ENCODE data around the gene CTNNBL1. TPM values are rescaled to one million over a fixed set of nuclear protein-coding genes. Genes with fewer than 3 reads are reported as not detected.

Gene CTNNBL1
- total and polyA plus RNA-seq, 2 experiments from 2014 or later = 25.3 to 53.7 TPM

- no peak overlapping the region for H3K27ac ChIP-seq
- H3K36me3 ChIP-seq (ENCODE audit: low read depth) = no peaks in the 10 kb centered on the region
- in situ Hi-C loops (cut with MboI) = no loop called here
- TF ChIP-seq EZH2phosphoT487 (IDR thresholded peaks at IDR 0.05; ENCODE audit: insufficient read depth, low read depth) (no peak), EZH2 (IDR thresholded peaks at IDR 0.05; ENCODE audit: insufficient read depth, poor library complexity, severe bottlenecking) (no peak)
- H3K9ac ChIP-seq = no peak overlapping the region
- no peaks in the 10 kb centered on the region for H3K27me3 ChIP-seq (replicated peaks; ENCODE audit: insufficient read depth)
- H3F3A ChIP-seq (ENCODE audit: insufficient read depth) = no peaks in the 10 kb centered on the region
- no peaks in the 10 kb centered on the region for H3K79me2 ChIP-seq (ENCODE audit: insufficient read depth)
- H3K4me2 ChIP-seq (ENCODE audit: unreplicated experiment) = no peak overlapping the region
- H3K4me1 ChIP-seq (ENCODE audit: insufficient read depth) = no peaks in the 10 kb centered on the region
- H4K20me1 ChIP-seq (ENCODE audit: insufficient read depth) = no peaks in the 10 kb centered on the region
- H2AFZ ChIP-seq = no peak overlapping the region
- DNase-seq = no peak
- no peak overlapping the region for H3K4me3 ChIP-seq
- no peaks in the 10 kb centered on the region for H3K9me3 ChIP-seq (ENCODE audit: low read depth)
- WGBS, 2 experiments (ENCODE audit: low coverage in 1 of 2, low lambda C conversion rate in 2 of 2, missing lambda C conversion rate in 2 of 2) = 88 to 91% methylated on average over 5 of the region's 5 CpGs
- H3K9me2 ChIP-seq (ENCODE audit: insufficient read depth) = no peaks in the 10 kb centered on the region
Measured at GRCh38 chr20:37848706-37849105, 154.9 kb downstream of the CTNNBL1 start.

DNA sequence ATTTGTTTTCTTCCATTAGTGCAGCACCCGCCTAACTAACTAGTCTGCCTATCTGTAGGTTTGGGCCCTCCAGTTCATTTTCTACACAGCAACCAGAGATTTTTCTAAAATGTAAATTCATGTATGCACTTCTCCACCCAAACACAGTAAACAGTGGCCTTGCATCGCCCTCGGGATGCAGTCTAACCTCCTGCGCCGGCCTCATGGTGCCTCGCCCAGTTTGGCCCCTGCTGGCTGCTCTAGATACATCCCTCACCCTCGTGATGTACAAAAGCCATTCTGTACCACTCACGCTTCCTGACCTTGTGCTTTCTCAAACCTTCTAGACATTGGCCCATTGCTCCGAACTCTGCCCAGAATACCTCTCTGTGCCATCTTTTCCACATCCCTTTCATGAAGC, 155.3 kb downstream of the CTNNBL1 start:
- H3K27ac ChIP-seq = no peak overlapping the region

DNA sequence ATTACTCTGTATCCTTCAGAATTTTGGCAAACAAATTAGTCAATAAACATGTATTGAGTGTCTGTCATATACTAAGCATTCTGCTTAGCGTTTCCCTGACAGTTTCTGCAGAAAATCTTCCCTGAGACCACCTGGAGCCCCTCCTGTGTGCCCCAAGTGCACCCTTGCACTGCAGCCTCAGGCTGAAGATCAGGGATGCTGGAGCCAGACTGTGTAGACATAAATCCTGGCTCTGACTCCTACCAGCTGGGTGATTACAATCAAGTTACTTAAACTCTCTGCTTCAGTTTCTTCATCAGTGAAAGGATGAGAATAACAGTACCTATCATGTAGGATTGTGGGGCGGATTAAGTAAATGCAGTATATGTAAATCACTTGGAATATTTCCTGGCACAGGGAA, 155.7 kb downstream of the CTNNBL1 start:
- Histone ChIP-seq H3K9me3 (ENCODE audit: low read depth) (no peaks in the 10 kb centered on the region), H3K27ac (no peak overlapping the region), H3F3A (ENCODE audit: insufficient read depth) (no peaks in the 10 kb centered on the region), H3K27me3 (replicated peaks; ENCODE audit: insufficient read depth) (no peaks in the 10 kb centered on the region), H3K4me1 (ENCODE audit: insufficient read depth) (no peaks in the 10 kb centered on the region), H3K4me3 (no peak overlapping the region), H4K20me1 (ENCODE audit: insufficient read depth) (no peaks in the 10 kb centered on the region), H3K4me2 (ENCODE audit: unreplicated experiment) (no peak overlapping the region), H3K9me2 (ENCODE audit: insufficient read depth) (no peaks in the 10 kb centered on the region), H3K79me2 (ENCODE audit: insufficient read depth) (no peaks in the 10 kb centered on the region), H3K9ac (no peak overlapping the region), H2AFZ (no peak overlapping the region), H3K36me3 (ENCODE audit: low read depth) (no peaks in the 10 kb centered on the region)
- in situ Hi-C loops (cut with MboI) = no loop called here
- DNase-seq = no peak
- 74 to 75% methylated on average over 2 of the region's 2 CpGs for WGBS, 2 experiments (ENCODE audit: low coverage in 1 of 2, low lambda C conversion rate in 2 of 2, missing lambda C conversion rate in 2 of 2)
- TF ChIP-seq EZH2phosphoT487 (IDR thresholded peaks at IDR 0.05; ENCODE audit: insufficient read depth, low read depth) (no peak), EZH2 (IDR thresholded peaks at IDR 0.05; ENCODE audit: insufficient read depth, poor library complexity, severe bottlenecking) (no peak)

More for the DNA sequence above, 155.3 kb downstream of the CTNNBL1 start:
- in situ Hi-C loops (cut with MboI) = no loop called here
- TF ChIP-seq EZH2phosphoT487 (IDR thresholded peaks at IDR 0.05; ENCODE audit: insufficient read depth, low read depth) = no peak
- no peak for TF ChIP-seq EZH2 (IDR thresholded peaks at IDR 0.05; ENCODE audit: insufficient read depth, poor library complexity, severe bottlenecking)
- no peak overlapping the region for H3K9ac ChIP-seq
- no peaks in the 10 kb centered on the region for H3K27me3 ChIP-seq (replicated peaks; ENCODE audit: insufficient read depth)
- WGBS, 2 experiments (ENCODE audit: low coverage in 1 of 2, low lambda C conversion rate in 2 of 2, missing lambda C conversion rate in 2 of 2) = 95 to 97% methylated on average over 9 of the region's 9 CpGs
- no peaks in the 10 kb centered on the region for H3K36me3 ChIP-seq (ENCODE audit: low read depth)
- H2AFZ ChIP-seq = no peak overlapping the region
- no peaks in the 10 kb centered on the region for H3F3A ChIP-seq (ENCODE audit: insufficient read depth)
- no peaks in the 10 kb centered on the region for H3K4me1 ChIP-seq (ENCODE audit: insufficient read depth)
- no peaks in the 10 kb centered on the region for H3K79me2 ChIP-seq (ENCODE audit: insufficient read depth)
- DNase-seq = no peak
- H3K4me3 ChIP-seq = no peak overlapping the region
- H3K4me2 ChIP-seq (ENCODE audit: unreplicated experiment) = no peak overlapping the region
- H4K20me1 ChIP-seq (ENCODE audit: insufficient read depth) = no peaks in the 10 kb centered on the region
- no peaks in the 10 kb centered on the region for H3K9me3 ChIP-seq (ENCODE audit: low read depth)
- no peaks in the 10 kb centered on the region for H3K9me2 ChIP-seq (ENCODE audit: insufficient read depth)

GRCh38 chr20:37850036-37850592, 156.3 kb downstream of the CTNNBL1 start:
- no peak overlapping the region for H3K9ac ChIP-seq
- no peaks in the 10 kb centered on the region for H3K4me1 ChIP-seq (ENCODE audit: insufficient read depth)
- H2AFZ ChIP-seq = no peak overlapping the region
- H3K4me2 ChIP-seq (ENCODE audit: unreplicated experiment) = no peak overlapping the region
- no peaks in the 10 kb centered on the region for H3K79me2 ChIP-seq (ENCODE audit: insufficient read depth)
- no peak for DNase-seq
- H4K20me1 ChIP-seq (ENCODE audit: insufficient read depth) = no peaks in the 10 kb centered on the region
- H3K36me3 ChIP-seq (ENCODE audit: low read depth) = no peaks in the 10 kb centered on the region
- H3F3A ChIP-seq (ENCODE audit: insufficient read depth) = no peaks in the 10 kb centered on the region
- 97 to 98% methylated on average over 6 of the region's 6 CpGs for WGBS, 2 experiments (ENCODE audit: low coverage in 1 of 2, low lambda C conversion rate in 2 of 2, missing lambda C conversion rate in 2 of 2)
- no peaks in the 10 kb centered on the region for H3K27me3 ChIP-seq (replicated peaks; ENCODE audit: insufficient read depth)
- no peak overlapping the region for H3K4me3 ChIP-seq
- TF ChIP-seq EZH2 (IDR thresholded peaks at IDR 0.05; ENCODE audit: insufficient read depth, poor library complexity, severe bottlenecking) (no peak), EZH2phosphoT487 (IDR thresholded peaks at IDR 0.05; ENCODE audit: insufficient read depth, low read depth) (no peak)
- in situ Hi-C loops (cut with MboI) = no loop called here
- H3K9me2 ChIP-seq (ENCODE audit: insufficient read depth) = no peaks in the 10 kb centered on the region
- no peak overlapping the region for H3K27ac ChIP-seq
- H3K9me3 ChIP-seq (ENCODE audit: low read depth) = no peaks in the 10 kb centered on the region

Data from GM23248 (cell line).